OCI-LY1 (cell line): Measurements from ENCODE around the gene KDM3B.

Experiments used
- CTCF ChIP-seq: fragments of 200-600 bp; sonication (generic), shearing (Covaris generic); IDR thresholded peaks from 2 replicates; pipeline ENCODE4 v1.5.1; 2017; ENCODE audit warnings: mild to moderate bottlenecking, antibody characterized with exemption, low read length, moderate library complexity, mixed read lengths
- EZH2 ChIP-seq: fragments of 200-600 bp; sonication (generic), shearing (Covaris generic); IDR thresholded peaks from 2 replicates; pipeline ENCODE4 v1.8.0; 2017; ENCODE audit warnings: borderline replicate concordance, mixed run types, mild to moderate bottlenecking, antibody characterized with exemption, low read length, moderate library complexity, mixed read lengths

- TF ChIP-seq CTCF (no peak), EZH2 (no peak)
Measured at GRCh38 chr5:138369261-138369660, 16.8 kb downstream of the KDM3B start.
